ENCODE data around the gene KMT5B. TPM values are rescaled to one million over a fixed set of nuclear protein-coding genes. Genes with fewer than 3 reads are reported as not detected.

The KMT5B gene
- total RNA-seq, 2 experiments from 2014 or later = 22.9 to 23.1 TPM

DNA sequence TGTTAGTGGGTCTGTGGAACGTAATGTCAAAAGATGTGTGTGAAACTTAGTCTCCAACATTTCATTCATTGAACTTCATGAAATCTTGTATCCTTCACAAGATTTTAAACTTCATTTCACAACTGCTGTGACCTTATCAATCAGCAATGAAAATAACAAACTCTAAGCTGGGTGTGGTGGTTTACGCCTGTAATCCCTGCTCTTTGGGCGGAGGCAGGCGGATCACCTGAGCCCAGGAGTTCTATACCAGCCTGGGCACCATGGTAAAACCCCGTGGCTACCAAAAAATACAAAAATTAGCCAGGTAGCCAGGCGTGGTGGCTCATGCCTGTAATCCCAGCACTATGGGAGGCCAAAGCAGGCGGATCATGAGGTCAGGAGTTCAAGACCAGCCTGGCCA, 97.0 kb downstream of the KMT5B start:
- Mint-ChIP-seq H3K27me3 (no peaks in the 10 kb centered on the region), H3K36me3 (ENCODE audit: low read depth) (no peaks in the 10 kb centered on the region), H3K27ac (no peak overlapping the region), H3K4me3 (no peak overlapping the region), H3K9me3 (ENCODE audit: low read depth) (no peaks in the 10 kb centered on the region), H3K4me1 (peaks cover 2% of the 10 kb centered on the region)
- ChIA-PET POLR2A (interaction anchor here (1.0 kb wide), 1 partner anchor 75 kb away, joined by 3 read pairs; no protein-coding TSS in a partner anchor), CTCF (no interaction called here)
- DNase-seq (no peak), ATAC-seq (no peak)
- intact Hi-C loops (cut with DNase I, micrococcal nuclease) = no loop called here

DNA sequence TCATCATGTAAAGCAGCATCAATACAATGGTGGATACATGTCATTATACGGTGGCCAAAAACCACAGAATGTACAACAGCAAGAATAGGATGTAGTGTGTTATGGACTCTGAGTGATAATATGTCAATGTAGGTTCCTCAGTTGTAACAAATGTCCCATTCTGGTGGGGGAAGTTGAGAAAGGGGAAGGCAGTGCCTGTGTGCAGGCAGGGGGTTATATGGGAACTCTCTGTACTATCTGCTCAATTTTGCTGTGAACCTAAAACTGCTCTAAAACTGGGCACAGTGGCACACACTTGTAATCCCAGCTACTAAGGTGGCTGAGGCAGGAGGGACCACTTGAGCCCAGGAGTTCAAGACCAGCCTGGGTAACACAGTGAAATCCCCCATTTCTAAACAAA, 97.8 kb downstream of the KMT5B start:
- H3K4me3 Mint-ChIP-seq = no peak overlapping the region
- no peaks in the 10 kb centered on the region for H3K9me3 Mint-ChIP-seq (ENCODE audit: low read depth)
- ATAC-seq (no peak), DNase-seq (no peak)
- intact Hi-C loops (cut with DNase I, micrococcal nuclease) = no loop called here
- no peaks in the 10 kb centered on the region for H3K27me3 Mint-ChIP-seq
- H3K27ac Mint-ChIP-seq = no peak overlapping the region
- ChIA-PET POLR2A (no interaction called here), CTCF (no interaction called here)
- no peaks in the 10 kb centered on the region for H3K36me3 Mint-ChIP-seq (ENCODE audit: low read depth)
- H3K4me1 Mint-ChIP-seq = peaks cover 2% of the 10 kb centered on the region

DNA sequence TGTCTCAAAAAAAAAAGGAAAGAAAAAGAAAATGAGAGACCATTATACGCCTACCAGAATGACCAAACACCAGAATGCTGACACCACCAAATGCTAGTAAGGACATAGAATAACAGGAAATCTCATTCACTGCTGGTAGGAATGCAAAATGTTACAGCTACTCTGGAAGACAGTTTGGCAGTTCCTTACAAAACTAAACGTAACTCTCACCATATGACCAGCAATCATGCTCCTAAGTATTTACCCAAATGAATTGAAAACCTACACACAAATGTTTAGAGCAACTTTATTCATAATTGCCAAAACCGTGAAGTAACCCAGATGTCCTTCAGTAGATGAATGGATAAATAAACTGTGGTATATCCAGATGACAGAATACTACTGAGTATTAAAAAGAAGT, 99.1 kb downstream of the KMT5B start:
- H3K27ac Mint-ChIP-seq = no peak overlapping the region
- DNase-seq (no peak), ATAC-seq (no peak)
- CTCF ChIA-PET = interaction anchor here (0.7 kb wide), 1 partner anchor 33 kb away, joined by 3 read pairs; no protein-coding TSS in a partner anchor
- H3K36me3 Mint-ChIP-seq (ENCODE audit: low read depth) = no peaks in the 10 kb centered on the region
- no peaks in the 10 kb centered on the region for H3K27me3 Mint-ChIP-seq
- H3K9me3 Mint-ChIP-seq (ENCODE audit: low read depth) = no peaks in the 10 kb centered on the region
- no peaks in the 10 kb centered on the region for H3K4me1 Mint-ChIP-seq
- intact Hi-C loops (cut with DNase I, micrococcal nuclease) = no loop called here
- H3K4me3 Mint-ChIP-seq = no peak overlapping the region
- POLR2A ChIA-PET = no interaction called here

DNA sequence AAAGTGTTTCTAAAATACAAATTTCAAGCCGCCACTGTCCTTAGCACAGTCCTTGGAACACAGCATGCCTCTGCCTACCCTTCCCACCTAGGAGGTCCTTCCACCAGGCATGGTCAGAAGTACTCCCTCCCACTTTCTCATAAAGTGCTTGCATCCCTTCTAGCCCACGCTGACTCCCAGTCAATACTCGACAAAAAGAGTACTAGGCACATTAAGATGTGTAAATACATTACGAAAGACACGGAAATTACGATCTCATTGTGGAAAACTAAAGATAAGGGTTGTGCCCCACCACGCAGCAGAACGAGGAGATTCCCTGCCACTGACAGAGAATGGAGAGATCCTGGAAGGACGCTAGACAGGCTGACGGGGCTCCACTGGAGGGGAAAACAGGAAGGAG, 105.4 kb downstream of the KMT5B start:
- ChIA-PET CTCF (no interaction called here), POLR2A (no interaction called here)
- intact Hi-C loops (cut with DNase I, micrococcal nuclease) = no loop called here
- no peak for ATAC-seq
- Mint-ChIP-seq H3K27ac (no peak overlapping the region), H3K4me3 (no peak overlapping the region), H3K9me3 (ENCODE audit: low read depth) (no peaks in the 10 kb centered on the region), H3K27me3 (no peaks in the 10 kb centered on the region), H3K4me1 (no peaks in the 10 kb centered on the region), H3K36me3 (ENCODE audit: low read depth) (no peaks in the 10 kb centered on the region)
- no peak for DNase-seq

DNA sequence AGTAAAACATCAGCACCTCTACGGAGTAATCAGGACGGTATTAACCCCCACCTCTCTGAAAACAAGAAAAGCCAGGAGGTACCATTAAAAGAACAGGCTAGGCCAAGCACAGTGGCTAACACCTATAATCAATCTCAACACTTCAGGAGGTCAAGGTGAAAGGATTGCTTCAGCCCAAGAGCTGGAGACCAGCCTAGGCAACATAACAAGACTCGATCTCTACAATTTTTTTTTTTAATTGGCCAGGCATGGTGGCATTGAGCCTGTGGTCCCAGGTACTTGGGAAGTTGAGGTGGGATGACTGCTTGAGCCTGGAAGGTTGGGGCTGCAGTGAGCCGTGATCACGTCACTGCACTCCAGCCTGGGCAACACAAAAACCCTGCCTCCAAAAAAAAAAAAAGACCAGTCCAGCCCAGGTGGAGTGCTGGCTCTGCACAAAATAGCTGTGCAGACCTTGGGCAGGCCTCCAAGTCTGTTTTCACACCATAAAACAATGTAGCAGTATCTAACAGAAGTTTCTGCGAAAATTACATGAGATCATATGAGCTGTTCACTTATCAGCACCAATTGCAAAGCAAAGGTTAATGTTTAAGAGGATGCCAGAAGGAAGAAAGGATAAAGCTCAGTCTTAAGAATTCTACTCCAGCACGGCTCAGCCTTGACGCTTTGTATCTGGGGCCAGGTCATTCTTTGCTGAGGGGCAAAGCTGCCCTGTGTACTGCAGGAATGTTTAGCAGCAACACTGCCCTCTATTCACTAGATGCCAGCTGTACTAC, 106.7 kb downstream of the KMT5B start:
- intact Hi-C loops (cut with DNase I, micrococcal nuclease) = no loop called here
- no peaks in the 10 kb centered on the region for H3K9me3 Mint-ChIP-seq (ENCODE audit: low read depth)
- H3K4me3 Mint-ChIP-seq = no peak overlapping the region
- no peaks in the 10 kb centered on the region for H3K27me3 Mint-ChIP-seq
- CTCF ChIA-PET = interaction anchor here (0.7 to 1.4 kb wide), 2 partner anchors 8 to 1517 kb away, joined by 3 to 6 read pairs; no protein-coding TSS in a partner anchor
- H3K36me3 Mint-ChIP-seq (ENCODE audit: low read depth) = no peaks in the 10 kb centered on the region
- no peak overlapping the region for H3K27ac Mint-ChIP-seq
- H3K4me1 Mint-ChIP-seq = no peaks in the 10 kb centered on the region
- DNase-seq (no peak), ATAC-seq (no peak)
- POLR2A ChIA-PET = interaction anchor here (0.5 to 0.6 kb wide), 2 partner anchors 115 to 459 kb away, joined by 3 read pairs; no protein-coding TSS in a partner anchor

Other genes with a start within 250 kb of the KMT5B start
- gene UNC93B1, start 209.2 kb downstream of the KMT5B start, total RNA-seq = 10 to 100 TPM; 16.3 to 16.7 TPM
- gene ALDH3B1, start 203.0 kb downstream of the KMT5B start, total RNA-seq = not detected
- 100 to 1,000 TPM; 108 to 113 TPM for gene NDUFS8, start 182.6 kb downstream of the KMT5B start, total RNA-seq
- 100 to 1,000 TPM; 117 to 151 TPM for gene TCIRG1, start 174.3 kb downstream of the KMT5B start, total RNA-seq
- 1 to 10 TPM; 5.5 to 7.5 TPM for gene CHKA, start 91.9 kb downstream of the KMT5B start, total RNA-seq
- 10 to 100 TPM; 29.4 to 37.4 TPM for gene C11orf24, start 58.7 kb upstream of the KMT5B start, total RNA-seq
- gene LRP5, start 99.3 kb upstream of the KMT5B start, total RNA-seq = 10 to 100 TPM; 11.7 to 13.6 TPM
- 100 to 1,000 TPM; 110 to 126 TPM for gene PPP6R3, start 247.5 kb upstream of the KMT5B start, total RNA-seq